SJSA1 (cell line): ENCODE measurements around the gene NEK6. TPM values are rescaled to one million over a fixed set of nuclear protein-coding genes. Genes with fewer than 3 reads are reported as not detected.
A peak's percentile ranks its signal among the peaks of the same experiment; 100 is the strongest.

ENCODE experiments used
- DNase-seq, 2 experiments: peaks; one replicate each; pipeline ENCODE4 v3.0.0-alpha.2; 2015 to 2020; ENCODE audit warnings: low spot score in 2 of 2, low read depth in 1 of 2
- H3K27ac ChIP-seq: fragments of 250-450 bp; sonication (Bioruptor Pico); 2 replicates; pipeline ENCODE4 v1.5.1; 2020; ENCODE audit warnings: mild to moderate bottlenecking, moderate library complexity
- H3K27me3 ChIP-seq: fragments of 250-450 bp; sonication (Bioruptor Pico); replicated peaks from 2 replicates; pipeline ENCODE4 v1.5.1; 2020; ENCODE audit warnings: mild to moderate bottlenecking, moderate library complexity
- H3K36me3 ChIP-seq: fragments of 250-450 bp; sonication (Bioruptor Pico); 2 replicates; pipeline ENCODE4 v1.5.1; 2020; ENCODE audit warnings: mild to moderate bottlenecking
- H3K4me1 ChIP-seq: fragments of 250-450 bp; sonication (Bioruptor Pico); replicated peaks from 2 replicates; pipeline ENCODE4 v1.6.1; 2021; ENCODE audit warnings: mild to moderate bottlenecking
- H3K4me3 ChIP-seq: fragments of 250-450 bp; sonication (Bioruptor Pico); 2 replicates; pipeline ENCODE4 v1.5.1; 2020; ENCODE audit warnings: mild to moderate bottlenecking
- H3K9me3 ChIP-seq: fragments of 250-450 bp; sonication (Bioruptor Pico); replicated peaks from 2 replicates; pipeline ENCODE4 v1.5.1; 2020; ENCODE audit warnings: mild to moderate bottlenecking
- total RNA-seq: library from RNA; depleted of rRNA; stranded (reverse); fragments of >200 nt; shearing (Covaris generic); gene quantifications from 2 replicates; pipeline ENCODE4 v1.2.3, GENCODE V29; 2014

The NEK6 gene
- total RNA-seq, 1 experiment from 2014 or later, result 32.0 TPM

DNA sequence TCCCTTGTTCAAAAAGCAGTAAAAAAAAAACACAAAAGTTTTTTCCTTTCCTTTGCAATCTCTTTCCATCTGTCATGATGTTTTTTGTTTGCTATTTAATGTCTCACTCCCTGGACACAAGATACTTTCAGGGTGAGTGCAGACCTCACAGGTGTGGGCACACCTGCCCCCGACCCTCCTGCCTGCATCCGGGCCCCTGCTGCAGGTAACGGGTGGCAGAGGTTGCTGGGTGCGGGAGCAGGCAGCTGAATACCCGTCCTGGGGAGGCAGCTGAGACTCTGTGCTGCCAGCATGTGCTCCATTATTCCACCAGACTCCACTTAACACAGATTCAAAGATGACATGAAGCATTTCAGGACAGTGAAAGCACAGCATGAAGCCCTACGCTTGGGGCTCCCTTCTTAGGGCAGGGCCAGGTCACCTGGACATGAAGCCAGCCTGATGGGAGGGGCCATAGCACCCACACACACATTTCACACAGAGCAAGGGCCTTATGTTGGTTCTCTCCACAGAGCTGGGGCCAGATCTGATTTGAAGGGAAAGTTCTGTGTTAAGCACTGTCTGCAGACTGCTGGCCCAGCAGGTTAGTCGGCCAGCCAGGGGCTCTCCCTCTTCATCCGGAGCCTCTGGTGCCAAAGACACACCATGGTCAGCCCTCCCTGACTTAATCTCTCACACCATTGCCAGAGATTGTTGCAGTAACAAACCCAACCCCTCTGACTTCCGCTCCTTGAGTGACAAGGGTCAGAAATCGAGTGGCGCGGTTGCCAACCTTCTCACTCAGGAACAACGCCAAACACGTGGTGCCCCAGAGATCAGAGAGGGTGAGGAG lies 13.0 kb downstream of the NEK6 start:
- H3K4me1 ChIP-seq, result peaks cover 33% of the 10 kb centered on the region
- DNase-seq, result no peak
- H3K27ac ChIP-seq, result no peak overlapping the region
- no peaks in the 10 kb centered on the region for H3K27me3 ChIP-seq
- H3K36me3 ChIP-seq, result peaks cover 71% of the 10 kb centered on the region
- no peaks in the 10 kb centered on the region for H3K9me3 ChIP-seq
- H3K4me3 ChIP-seq, result no peak overlapping the region

DNA sequence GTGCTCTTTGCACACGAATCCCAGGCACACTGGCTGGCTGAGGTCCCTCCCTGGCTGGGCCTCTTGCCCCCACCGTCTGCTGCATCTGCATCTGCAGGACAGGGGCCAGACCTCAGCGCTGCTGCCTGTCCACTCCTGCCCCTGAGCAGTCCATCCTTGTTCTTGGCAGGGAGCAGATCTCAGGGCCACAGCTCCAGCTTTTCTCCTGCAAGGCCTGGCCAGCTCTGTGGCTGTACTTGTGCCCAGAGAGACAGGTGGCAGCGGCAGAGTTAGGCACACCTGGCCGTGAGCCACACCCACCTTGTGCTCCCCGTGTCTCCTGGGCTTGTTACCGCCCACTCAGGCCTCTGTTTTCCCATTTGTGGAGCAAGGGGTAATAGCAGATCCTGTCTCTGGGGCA lies 13.9 kb downstream of the NEK6 start:
- H3K36me3 ChIP-seq, result peaks cover 65% of the 10 kb centered on the region
- H3K9me3 ChIP-seq, result no peaks in the 10 kb centered on the region
- no peak overlapping the region for H3K27ac ChIP-seq
- no peak for DNase-seq
- no peaks in the 10 kb centered on the region for H3K27me3 ChIP-seq
- H3K4me3 ChIP-seq, result no peak overlapping the region
- peaks cover 23% of the 10 kb centered on the region for H3K4me1 ChIP-seq

DNA sequence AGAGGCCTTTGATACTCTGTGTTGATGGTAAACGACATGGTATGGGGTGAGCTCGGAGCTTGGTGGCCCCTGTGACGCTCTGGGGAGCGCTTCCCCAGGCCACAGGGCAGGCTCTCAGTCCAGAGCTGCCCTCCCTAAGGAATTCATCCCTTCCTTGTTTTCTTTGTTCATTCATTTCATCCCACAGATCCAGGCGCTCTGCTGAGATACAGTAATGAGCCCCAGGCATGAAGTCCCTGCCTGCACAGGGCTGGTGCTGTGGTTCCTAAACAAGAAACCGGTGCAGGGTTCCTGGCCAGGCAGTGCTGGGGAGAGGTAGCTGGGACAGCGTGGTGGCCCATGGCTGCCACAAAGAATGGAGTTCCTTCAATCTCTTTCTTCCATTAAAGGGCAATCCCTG lies 14.4 kb downstream of the NEK6 start:
- peaks cover 64% of the 10 kb centered on the region for H3K36me3 ChIP-seq
- peaks cover 19% of the 10 kb centered on the region for H3K4me1 ChIP-seq
- H3K4me3 ChIP-seq, result no peak overlapping the region
- no peaks in the 10 kb centered on the region for H3K9me3 ChIP-seq
- DNase-seq, result no peak
- H3K27ac ChIP-seq, result no peak overlapping the region
- no peaks in the 10 kb centered on the region for H3K27me3 ChIP-seq

GRCh38 chr9:124272979-124273378 lies 15.2 kb downstream of the NEK6 start:
- peaks cover 10% of the 10 kb centered on the region for H3K4me1 ChIP-seq
- H3K27me3 ChIP-seq, result no peaks in the 10 kb centered on the region
- H3K36me3 ChIP-seq, result peaks cover 66% of the 10 kb centered on the region
- no peak overlapping the region for H3K4me3 ChIP-seq
- no peak overlapping the region for H3K27ac ChIP-seq
- DNase-seq, result no peak
- H3K9me3 ChIP-seq, result no peaks in the 10 kb centered on the region

- no peak for DNase-seq
- peaks cover 7% of the 10 kb centered on the region for H3K4me1 ChIP-seq
- no peak overlapping the region for H3K27ac ChIP-seq
- H3K4me3 ChIP-seq, result no peak overlapping the region
- no peaks in the 10 kb centered on the region for H3K9me3 ChIP-seq
- H3K36me3 ChIP-seq, result peaks cover 60% of the 10 kb centered on the region
- H3K27me3 ChIP-seq, result no peaks in the 10 kb centered on the region
These were observed 15.8 kb downstream of the NEK6 start for GRCh38 chr9:124273427-124274160.

GRCh38 chr9:124274226-124274625 lies 16.5 kb downstream of the NEK6 start:
- Histone ChIP-seq H3K27me3 (no peaks in the 10 kb centered on the region), H3K4me3 (no peak overlapping the region), H3K27ac (no peak overlapping the region), H3K4me1 (peaks cover 10% of the 10 kb centered on the region), H3K36me3 (peaks cover 55% of the 10 kb centered on the region), H3K9me3 (no peaks in the 10 kb centered on the region)
- no peak for DNase-seq

GRCh38 chr9:124274738-124275137 lies 17.0 kb downstream of the NEK6 start:
- H3K36me3 ChIP-seq, result peaks cover 55% of the 10 kb centered on the region
- DNase-seq, result no peak
- no peaks in the 10 kb centered on the region for H3K9me3 ChIP-seq
- H3K27ac ChIP-seq, result no peak overlapping the region
- peaks cover 15% of the 10 kb centered on the region for H3K4me1 ChIP-seq
- H3K27me3 ChIP-seq, result no peaks in the 10 kb centered on the region
- H3K4me3 ChIP-seq, result no peak overlapping the region

GRCh38 chr9:124277420-124277819 lies 19.7 kb downstream of the NEK6 start:
- DNase-seq, result no peak
- no peaks in the 10 kb centered on the region for H3K27me3 ChIP-seq
- H3K4me1 ChIP-seq, result peaks cover 40% of the 10 kb centered on the region
- no peaks in the 10 kb centered on the region for H3K9me3 ChIP-seq
- peaks cover 31% of the 10 kb centered on the region for H3K36me3 ChIP-seq
- H3K27ac ChIP-seq, result no peak overlapping the region
- no peak overlapping the region for H3K4me3 ChIP-seq

- Histone ChIP-seq H3K36me3 (peaks cover 29% of the 10 kb centered on the region), H3K27ac (no peak overlapping the region), H3K9me3 (no peaks in the 10 kb centered on the region), H3K27me3 (no peaks in the 10 kb centered on the region), H3K4me3 (no peak overlapping the region), H3K4me1 (peaks cover 47% of the 10 kb centered on the region)
- DNase-seq, result no peak
These were observed 20.3 kb downstream of the NEK6 start for GRCh38 chr9:124278054-124278540.

DNA sequence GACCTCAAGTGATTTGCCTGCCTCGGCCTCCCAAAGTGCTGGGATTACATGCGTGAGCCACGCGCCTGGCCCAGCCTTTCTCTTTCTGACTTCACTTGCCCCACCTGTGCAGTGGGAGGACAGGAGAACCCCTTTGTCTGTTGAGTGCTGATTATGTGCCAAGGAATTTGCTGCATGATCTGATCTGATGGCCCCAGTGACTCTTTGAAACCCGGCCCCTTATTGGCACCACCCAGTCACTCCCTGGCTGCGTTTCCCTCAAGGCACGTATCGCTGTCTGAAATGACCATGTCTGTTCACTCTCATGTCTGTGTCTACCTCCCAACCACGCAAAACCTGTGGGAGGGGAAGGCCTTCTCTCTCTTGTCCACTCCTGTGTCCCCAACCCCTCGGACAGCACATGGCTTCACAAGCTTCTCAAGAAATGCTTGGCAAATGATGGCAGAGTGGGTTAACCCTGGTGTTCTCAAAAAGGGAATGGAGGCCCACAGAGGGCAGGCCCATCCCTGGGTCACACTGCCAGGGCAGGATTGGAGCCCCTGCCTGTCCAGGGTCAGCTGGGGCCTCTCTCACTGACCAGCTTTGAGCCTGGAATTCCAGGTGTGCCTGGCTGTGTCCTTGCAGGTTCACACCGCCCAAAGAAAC lies 21.9 kb downstream of the NEK6 start:
- H3K4me3 ChIP-seq, result no peak overlapping the region
- H3K36me3 ChIP-seq, result peaks cover 28% of the 10 kb centered on the region
- no peaks in the 10 kb centered on the region for H3K9me3 ChIP-seq
- DNase-seq, result no peak
- peaks cover 62% of the 10 kb centered on the region for H3K4me1 ChIP-seq
- peak overlapping the region; percentile 42 for H3K27ac ChIP-seq
- no peaks in the 10 kb centered on the region for H3K27me3 ChIP-seq

DNA sequence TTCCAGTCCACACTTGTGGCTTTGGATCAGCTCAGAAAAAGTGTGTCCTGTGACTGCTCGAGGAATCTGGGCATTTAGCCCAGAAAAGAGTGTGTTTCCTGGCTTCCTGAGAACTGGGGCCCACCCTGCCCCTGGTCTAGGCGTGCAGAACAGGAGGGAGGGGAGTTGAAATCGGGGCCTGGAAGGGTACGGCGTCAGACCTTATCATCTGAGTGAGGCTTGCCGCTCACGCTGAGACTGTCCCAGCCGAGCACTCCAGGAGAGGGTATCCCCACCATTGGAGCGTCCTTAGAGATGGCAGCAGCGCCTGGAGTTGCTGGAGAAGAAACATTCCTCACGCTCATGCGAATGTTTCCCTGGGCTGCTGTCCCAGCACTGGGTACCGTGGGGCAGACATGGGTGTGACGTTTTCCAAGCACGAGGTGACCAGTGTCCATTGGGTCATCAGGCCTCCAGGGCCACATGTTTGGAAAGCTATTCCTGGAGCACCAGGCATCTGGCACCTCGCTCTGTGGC lies 22.5 kb downstream of the NEK6 start:
- Histone ChIP-seq H3K9me3 (no peaks in the 10 kb centered on the region), H3K27me3 (no peaks in the 10 kb centered on the region), H3K36me3 (peaks cover 28% of the 10 kb centered on the region), H3K4me3 (no peak overlapping the region), H3K4me1 (peaks cover 68% of the 10 kb centered on the region), H3K27ac (peak overlapping the region; percentile 42; the same call in 1 of the 2 replicates)
- peak in 1 of 2 experiments; percentile 51 for DNase-seq

- no peak overlapping the region for H3K4me3 ChIP-seq
- peaks cover 33% of the 10 kb centered on the region for H3K36me3 ChIP-seq
- DNase-seq, result peak; percentile 67 to 78
- H3K4me1 ChIP-seq, result peaks cover 85% of the 10 kb centered on the region
- no peaks in the 10 kb centered on the region for H3K9me3 ChIP-seq
- no peaks in the 10 kb centered on the region for H3K27me3 ChIP-seq
- H3K27ac ChIP-seq, result peak overlapping the region; percentile 75
These were observed 24.2 kb downstream of the NEK6 start for GRCh38 chr9:124281931-124282371.

- Histone ChIP-seq H3K4me1 (peaks cover 92% of the 10 kb centered on the region), H3K27me3 (no peaks in the 10 kb centered on the region), H3K4me3 (no peak overlapping the region), H3K9me3 (no peaks in the 10 kb centered on the region), H3K36me3 (peaks cover 36% of the 10 kb centered on the region), H3K27ac (peak overlapping the region; percentile 75)
- DNase-seq, result peak; percentile 24 to 54
These were observed 24.9 kb downstream of the NEK6 start for GRCh38 chr9:124282442-124283227.
